GM12873 (cell line): ENCODE measurements around the gene BICC1.

ENCODE experiments used
- CTCF ChIP-seq: IDR thresholded peaks from 2 replicates; pipeline ENCODE4 v1.5.1; 2012; ENCODE audit warnings: low read depth, mild to moderate bottlenecking, moderate library complexity, low read length, control low read depth; ENCODE audit not compliant: insufficient read depth; ENCODE audit errors: missing control alignments

Gene BICC1

GRCh38 chr10:58508316-58508715 is 4.4 kb upstream of the BICC1 start:
- TF ChIP-seq CTCF, result no peak

- TF ChIP-seq CTCF, result no peak
These were observed 744 bp upstream of the BICC1 start for GRCh38 chr10:58511765-58512490.

GRCh38 chr10:58513188-58514110 is 777 bp downstream of the BICC1 start:
- no peak for TF ChIP-seq CTCF

- TF ChIP-seq CTCF, result no peak
These were observed 1.6 kb downstream of the BICC1 start for GRCh38 chr10:58514111-58514770.

- TF ChIP-seq CTCF, result no peak
These were observed 2.7 kb downstream of the BICC1 start for GRCh38 chr10:58515291-58515941.

GRCh38 chr10:58516119-58516518 is 3.4 kb downstream of the BICC1 start:
- no peak for TF ChIP-seq CTCF

- TF ChIP-seq CTCF, result no peak
These were observed 4.0 kb downstream of the BICC1 start for GRCh38 chr10:58516671-58517070.
